GM21737 (cell line): ENCODE results near the gene CSF3R.

Source experiments
- ATAC-seq: cut with Tn5 transposase; IDR thresholded peaks from one replicate; pipeline ENCODE4 v1.9.1; 2021; ENCODE audit warnings: mild to moderate bottlenecking, moderate library complexity; ENCODE audit not compliant: unreplicated experiment

The CSF3R gene

DNA sequence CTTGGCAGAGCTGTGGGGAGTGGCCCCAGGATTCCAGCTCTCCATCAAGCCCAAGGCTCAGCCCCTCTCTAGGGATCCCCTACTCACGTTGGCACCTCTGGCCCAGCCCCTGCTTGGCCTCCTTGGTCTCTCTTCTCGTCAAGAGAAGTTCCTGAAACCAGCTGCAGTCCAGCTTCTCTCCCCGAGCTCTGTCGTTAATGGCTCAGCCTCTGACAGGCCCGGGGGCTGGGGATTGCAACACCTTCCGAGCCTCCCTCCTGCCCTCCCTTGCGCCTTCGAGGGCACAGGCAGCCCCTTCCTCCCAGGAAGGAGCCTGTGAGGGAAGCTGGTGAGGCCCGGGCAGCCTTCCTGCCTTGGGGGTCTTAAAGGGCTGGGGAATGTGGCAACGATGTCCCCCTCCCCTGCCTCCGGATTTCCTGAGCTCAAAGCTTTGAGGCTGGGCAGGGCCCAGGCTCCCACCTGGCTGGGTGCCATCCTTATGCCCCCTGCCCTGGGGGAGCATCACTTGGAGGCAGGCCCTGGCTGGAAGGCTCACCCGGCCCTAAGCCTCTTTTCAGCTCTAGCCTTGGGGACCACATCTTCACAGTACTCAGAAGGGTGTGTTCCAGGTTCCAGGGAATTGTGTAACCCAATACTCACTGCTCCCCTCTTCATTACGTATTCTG, at the start of gene CSF3R:
TSS of gene CSF3R (minus strand) at position 190 of the 665 bp plus-strand sequence. CDS start 3,417 bp downstream, outside the sequence.
- ATAC-seq, result no peak

DNA sequence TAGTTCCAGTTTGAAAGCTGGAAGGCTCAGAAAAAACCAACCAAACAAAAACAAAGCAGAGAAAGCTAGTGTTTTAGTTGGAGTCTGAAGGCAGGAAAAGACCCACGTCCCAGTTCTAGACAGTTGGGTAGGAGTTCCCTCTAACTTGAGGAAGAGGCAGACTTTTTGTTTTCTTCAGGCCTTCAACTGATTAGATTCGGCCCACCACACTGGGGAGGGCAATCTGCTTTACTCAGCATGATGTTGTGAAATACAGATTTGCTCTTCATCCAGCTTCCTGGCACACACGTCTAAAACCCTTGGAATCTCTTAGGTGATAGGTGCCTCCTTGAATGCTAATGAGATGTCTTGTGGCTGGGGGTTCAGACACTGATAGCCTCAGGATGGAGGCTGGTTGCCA, 49.1 kb upstream of the CSF3R start:
- no peak for ATAC-seq

DNA sequence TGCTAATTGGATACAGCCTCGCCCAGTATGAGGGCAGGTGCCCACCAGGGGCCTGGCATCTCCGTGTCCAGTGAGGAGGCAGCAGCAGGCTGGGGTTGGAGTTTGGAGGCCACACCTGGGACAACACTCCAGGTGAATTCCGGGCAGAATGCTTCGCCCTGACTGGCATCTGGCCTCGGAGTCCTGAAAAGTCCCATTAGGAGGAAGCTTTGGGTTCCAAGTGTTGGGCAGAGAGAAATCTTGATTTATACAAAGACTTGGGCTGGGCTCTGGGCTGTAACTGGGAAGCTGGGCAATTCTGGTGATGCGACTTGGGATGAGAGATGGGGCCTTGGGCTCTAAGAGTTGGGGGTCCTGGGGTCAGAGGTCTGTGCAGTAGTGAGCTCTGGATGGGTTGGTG, 48.1 kb upstream of the CSF3R start:
- no peak for ATAC-seq

DNA sequence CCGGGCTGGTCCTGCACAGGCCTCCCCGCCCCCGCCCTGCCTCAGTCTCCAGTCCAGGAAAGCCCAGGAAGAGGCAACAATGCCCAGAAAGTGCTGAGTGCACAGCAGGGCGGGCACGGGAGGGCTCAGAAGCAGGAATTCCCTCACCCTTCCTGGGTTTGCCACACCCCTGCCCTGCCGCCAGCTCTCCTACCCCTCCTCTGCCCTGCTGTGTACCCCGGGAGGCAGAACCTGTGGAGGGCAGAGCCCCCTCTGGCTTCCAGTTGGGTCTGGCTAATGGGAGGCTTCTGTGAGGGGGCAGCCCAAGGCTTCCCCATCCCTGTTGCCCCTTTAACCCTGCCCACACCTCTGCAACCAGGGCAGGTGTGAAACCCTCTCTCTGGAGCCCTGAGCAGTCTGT, 47.5 kb upstream of the CSF3R start:
- no peak for ATAC-seq

DNA sequence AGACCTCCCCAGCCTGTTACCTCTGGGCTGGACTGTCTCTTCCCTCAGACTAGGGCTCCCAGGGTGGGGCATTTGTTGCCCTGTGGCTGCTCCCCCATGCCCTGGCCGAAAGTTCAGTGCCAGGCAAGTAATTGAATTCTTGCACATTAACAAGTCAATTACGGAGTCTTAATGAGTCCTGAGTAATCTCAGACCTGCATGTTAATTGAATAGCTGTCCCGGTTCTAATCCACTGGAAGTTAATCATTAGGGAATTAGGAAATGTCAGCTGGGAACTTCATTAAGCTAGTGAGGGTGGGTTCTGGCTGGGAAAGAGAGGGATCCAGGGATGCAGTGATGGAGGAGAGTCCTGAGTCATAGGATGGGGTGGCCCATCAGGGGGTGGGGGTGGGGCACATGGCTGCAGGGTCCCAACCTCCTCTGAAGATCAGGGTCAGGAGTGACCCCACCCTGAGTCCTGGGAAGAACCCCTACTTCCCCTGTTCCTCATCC, 47.1 kb upstream of the CSF3R start:
- no peak for ATAC-seq

DNA sequence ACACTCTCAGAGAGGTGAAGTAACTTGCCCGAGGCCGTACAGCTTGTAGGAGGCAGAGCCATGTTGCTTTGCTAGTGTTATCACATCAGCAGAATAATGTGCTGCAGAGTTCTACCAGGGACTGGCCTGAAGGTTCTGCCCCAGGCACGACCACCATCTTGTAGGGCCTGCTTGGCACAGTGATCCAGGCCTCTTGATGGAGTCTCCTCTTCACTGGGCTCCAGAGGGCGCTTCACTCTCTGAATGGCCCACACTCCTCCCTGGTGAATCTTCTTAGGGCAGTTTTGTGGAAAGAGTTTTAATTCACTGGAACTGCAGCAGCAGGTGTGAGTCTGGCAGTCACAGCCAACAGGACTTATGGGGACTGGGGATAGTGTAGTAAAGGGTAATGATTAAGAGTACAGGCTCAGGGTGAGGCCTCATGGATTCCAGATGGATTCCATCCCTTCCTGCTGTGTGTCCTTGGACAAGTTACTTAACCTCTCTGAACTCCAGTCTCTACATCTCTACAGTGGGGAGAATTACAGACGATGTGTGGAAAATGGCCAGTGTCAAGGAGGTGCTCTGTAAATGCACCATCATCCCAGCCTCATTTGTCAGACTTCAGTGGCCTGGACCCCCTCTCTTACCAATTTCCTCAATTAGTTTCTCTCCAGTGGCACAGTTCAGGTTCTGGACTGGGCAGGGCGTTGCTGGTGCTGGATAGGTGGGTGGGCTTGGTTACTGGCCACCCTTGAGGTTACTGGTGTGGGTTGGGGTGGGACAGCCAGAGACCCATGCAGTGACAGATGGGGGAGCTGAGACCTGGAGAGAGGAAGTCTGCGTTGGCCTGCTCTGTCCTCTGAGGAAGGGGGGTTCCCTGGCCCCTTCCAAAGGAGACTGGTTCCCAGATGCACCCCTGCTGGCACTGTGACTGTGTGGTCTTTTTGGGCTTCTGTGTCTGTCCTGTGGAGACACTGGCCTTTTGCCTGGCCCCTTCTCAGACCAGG, 45.9 kb upstream of the CSF3R start:
- ATAC-seq, result no peak

DNA sequence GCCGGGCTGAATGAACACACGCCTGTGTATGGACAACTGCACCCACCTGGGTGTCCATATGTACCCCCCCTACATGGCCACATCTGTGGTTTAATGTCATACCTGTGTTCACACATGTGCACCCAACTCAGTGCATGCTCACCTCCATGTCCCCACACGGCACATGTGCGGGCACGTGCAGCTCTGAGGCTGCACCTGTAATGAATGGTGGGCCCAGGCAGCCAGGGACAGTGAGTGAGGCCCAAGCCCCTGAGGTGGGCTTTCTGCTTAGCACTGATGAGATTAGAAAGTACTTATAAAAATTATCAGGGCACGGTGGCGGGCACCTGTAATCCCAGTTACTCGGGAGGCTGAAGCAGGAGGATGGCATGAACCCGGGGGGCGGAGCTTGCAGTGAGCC, 42.5 kb upstream of the CSF3R start:
- no peak for ATAC-seq

DNA sequence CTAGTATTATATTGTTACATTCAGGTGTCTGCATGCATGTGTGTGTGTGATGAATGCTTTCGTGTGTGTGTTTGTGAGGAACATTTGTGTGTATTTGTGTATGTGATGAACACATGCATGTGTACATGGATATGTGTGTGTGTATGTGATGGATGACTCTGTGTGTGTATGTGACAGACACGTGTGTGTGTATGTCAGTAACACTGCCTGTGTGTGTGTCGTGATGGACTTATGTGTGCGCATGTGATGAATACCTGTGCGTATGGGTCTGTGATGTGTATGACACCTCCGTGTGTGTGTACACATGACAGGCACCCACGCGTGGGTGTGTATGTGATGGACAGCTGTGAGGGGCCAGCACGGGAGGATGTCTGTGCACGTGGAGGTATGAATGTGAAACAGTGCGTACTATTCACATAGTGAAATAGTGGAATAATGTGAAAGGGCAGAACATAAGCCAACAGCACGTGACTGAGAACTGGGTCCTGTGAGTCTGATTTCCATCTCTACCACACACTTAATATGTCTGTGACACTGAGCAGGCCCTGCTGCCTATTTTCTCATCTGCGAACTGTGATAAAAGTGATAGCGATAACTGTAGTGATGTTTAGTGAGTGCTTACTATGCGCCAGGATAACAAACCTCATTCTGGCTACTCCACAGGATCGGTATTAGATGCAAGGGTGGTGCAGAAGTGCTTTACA, 41.8 kb upstream of the CSF3R start:
- no peak for ATAC-seq

DNA sequence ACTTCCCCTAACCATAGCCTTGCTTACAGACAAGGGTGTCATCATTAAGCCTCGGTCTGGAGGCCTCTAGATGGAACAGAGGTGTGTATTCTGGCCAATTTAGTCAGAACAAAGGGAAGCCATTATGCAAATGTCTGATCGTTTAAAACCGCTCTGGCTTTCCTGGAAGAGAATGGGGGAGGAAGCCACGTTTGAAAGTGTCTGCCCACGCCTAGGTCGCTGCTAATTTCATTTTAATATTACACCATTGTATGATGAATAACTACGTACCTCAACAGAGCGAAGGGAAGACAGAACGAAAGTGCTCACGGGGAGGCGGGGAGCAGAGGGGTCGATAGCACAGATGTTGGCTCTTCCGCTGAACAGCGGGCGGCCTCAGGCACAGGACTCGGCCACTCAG, 41.1 kb upstream of the CSF3R start:
- ATAC-seq, result no peak

DNA sequence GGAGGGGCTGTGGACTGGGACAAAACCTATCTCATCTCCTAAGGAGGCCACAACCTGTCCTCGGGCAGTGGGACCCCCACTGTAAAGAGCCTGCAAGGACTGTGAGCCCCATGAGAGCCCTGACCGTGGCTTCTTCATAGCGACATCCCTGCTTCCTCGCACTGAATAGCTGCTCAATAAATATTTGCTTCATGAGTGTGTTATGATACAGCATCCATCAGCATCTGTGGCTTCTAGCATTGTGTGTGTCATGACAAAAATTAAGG, 40.5 kb upstream of the CSF3R start:
- no peak for ATAC-seq

DNA sequence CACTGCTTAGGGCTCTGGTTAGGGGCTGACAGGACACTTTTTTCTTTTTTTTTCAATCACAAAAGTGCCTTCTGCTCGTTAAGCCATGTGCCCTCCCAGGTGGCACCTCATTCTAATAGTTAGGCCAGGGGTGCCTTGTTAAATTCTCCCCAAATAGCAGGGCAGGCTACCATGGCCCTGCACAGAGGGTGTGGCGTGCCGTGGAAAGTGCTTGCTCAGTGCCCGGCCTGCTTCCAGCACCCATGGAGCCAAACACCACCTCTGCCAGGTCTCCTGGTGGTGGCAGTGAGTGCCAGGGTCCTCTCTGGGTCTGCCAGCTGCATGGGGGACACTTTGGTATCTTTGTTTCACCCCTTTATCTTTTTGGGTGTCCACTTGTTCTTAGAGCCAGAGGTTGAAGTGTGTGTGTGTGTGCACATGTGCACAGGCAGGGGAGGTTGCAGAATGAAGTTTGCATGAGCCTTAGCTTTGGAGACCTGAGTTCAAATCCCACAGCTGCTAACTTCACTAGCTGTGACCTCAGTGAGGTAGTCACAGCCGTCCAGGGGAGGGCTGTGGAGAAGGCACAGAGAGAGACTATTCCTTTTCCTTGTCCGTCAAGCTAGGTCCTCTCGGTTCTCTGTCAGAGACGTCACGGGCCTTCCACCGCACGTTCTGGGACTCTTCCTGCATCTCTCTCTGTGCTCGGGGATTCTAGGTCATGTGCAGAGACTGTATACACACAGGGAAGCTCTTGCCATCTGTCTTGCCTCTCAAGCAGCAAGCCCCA, 39.9 kb upstream of the CSF3R start:
- ATAC-seq, result no peak

DNA sequence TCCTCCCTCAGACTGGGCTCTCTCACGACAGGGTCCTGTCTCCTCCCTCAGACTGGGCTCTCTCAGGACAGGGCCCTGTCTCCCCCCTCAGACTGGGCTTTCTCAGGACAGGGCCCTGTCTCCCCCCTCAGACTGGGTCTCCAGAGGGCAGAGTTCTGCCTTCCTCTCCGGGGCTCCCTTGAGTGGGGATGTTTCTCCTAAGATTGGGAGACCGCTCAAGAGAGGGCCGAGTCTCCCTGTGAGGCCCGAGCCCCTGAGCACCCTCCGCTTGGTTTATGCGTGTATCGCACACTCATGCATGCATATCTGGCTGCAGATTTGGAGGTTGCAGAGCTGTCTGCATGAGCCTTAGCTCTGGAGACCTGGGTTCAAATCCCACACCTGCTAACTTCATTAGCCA, 39.3 kb upstream of the CSF3R start:
- no peak for ATAC-seq

DNA sequence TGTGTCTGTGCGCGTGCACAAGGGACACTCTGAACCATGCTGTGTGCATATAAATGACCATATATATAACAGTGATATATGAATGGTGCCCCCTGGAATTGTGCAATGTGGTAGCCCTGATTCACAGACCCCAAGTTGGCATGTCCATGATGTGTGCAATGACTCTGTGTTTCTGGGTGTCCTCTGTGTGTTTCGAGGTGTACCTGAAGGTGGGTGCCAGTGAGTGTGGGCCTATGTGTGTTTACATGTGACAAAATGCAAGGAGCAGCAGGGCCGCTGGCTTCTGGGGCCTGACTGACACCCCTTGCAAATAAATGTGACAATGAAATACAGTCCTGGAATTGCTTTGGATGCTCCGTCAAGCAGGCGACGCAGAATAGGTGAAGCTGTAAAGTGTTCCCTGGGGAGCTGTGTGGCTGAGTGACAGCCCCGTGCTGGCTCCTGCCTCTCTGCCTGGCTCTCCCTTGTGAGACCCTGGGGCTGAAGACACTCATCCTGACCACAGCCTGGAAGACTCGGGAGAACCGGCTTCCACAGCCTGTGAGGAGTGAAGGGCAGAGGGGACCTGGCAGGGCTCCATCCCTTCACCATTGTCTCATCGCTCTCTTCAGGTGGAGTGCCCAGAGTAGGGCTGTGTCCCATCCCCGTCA, 38.2 kb upstream of the CSF3R start:
- no peak for ATAC-seq

DNA sequence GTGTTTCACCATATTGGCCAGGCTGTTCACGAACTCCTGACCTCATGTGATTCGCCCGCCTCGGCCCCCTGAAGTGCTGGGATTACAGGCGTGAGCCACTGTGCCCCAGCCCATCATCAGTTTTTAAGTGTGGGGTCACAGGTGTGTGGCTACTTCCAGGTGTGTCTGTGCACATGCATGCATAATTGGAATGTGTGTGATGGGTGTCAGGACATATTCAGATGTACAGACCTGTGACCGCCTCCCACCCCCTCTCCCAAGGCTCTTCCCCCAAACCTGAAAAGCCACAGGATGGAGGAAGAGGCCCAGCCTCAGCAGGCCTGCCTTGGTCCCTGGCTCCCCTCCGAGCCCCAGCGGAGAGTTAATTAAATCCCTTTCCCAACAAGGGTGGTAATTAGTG, 37.3 kb upstream of the CSF3R start:
- ATAC-seq, result no peak

DNA sequence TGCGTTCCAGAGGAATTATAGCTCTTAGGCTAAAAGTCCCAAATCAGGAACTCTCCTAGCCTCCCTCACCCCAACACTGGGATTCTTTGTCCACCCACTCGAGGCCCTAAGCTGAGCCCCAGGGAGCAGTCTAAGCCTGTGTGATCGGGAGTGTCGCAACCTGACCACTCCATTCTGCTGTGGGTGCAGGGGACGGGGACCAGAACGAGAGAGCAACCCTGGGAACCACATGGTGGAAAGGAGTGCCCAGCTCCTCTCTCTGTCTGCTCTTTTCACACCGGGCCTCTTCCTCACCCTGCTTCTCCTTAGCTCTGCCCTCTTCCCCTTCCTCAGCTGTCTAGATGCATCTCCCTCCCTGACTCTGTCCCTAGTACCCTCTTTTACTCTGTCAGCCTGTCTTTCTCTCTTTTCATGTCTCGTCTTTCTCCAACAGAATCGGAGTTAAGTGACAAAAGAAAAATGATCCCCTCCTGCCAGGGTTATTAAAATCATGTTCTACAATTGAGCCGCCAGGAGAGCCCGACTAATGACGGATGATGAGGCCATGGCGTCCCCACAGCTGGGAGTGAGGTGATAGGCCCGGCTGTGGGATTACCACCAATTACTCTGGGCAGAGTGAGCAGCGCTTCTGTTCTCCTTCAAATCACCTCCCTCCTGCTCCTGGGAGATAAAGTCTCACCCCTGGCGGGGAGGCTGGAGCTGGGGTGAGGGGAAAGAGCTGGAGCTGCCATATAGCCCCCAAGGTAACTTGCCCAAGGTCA, 34.5 kb upstream of the CSF3R start:
- ATAC-seq, result no peak

DNA sequence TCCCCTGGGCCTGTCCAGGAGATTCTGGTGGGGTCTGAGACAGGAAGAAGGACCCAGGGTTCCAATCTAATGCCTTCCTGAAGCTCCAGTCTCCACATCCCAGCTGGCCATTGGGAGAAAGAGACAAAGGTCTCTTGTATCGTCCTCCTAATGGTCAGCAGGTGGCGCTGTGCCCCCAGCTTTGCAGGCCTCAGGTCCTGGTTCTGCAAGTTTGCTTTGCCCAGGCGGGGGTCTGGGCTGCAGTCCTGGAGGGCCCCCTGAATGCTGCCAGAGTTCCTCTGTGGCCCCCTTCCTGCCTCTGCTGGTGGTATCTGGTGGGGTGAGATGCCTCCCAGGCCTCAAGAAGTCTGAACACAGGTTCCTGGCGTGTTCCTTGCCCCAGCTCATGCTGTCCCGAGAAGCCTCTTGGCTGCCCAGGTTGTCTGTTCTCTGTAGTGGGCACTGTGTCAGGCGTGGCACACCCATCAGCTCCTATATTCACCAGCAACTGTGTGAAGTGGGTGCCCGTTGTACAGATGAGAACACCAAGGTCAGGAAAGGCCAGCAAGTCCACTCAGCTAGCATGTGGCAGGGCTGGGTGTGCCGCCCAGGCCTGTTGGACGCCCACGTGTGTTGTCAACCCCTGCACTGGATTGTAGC, 33.8 kb upstream of the CSF3R start:
- ATAC-seq, result no peak

DNA sequence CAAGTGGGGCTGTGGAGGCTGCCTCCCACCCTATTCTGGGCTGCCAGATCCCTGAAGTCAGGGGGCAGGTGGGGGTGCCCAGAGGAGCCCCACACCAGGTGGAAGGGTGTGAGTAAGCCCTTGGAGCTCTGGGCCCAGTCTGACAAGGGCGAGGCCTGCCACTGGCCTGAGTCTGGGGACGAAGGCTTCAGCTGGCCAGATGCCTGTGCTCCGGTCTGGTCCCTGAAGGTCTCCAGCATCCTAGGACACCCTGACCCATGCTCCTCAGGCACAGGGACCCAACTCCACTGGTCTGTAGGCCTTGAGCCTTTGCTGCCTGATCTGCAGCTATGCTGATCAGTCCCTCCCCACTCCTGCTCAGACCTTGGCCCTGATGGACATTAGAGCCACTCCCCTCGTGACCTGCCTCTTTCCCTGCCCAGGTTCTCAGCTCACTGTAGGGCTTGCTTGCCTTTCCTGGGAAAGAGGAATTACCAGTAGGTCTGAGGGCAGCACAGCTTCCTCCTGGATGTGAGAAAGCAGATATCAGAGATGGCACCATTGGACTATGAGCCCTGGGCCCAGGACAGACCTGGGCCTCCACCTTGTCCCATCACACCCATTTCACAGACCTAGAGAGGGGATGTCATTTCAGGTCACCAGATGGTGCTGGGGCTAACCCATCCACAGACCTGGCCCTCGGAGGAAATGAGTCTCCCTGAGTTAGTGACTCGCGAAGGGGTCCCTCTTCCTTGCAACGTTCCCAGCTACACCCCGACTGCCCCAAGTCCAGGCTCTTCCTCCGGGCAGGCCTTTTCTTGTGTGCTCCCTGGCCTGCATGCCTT, 32.8 kb upstream of the CSF3R start:
- ATAC-seq, result no peak

DNA sequence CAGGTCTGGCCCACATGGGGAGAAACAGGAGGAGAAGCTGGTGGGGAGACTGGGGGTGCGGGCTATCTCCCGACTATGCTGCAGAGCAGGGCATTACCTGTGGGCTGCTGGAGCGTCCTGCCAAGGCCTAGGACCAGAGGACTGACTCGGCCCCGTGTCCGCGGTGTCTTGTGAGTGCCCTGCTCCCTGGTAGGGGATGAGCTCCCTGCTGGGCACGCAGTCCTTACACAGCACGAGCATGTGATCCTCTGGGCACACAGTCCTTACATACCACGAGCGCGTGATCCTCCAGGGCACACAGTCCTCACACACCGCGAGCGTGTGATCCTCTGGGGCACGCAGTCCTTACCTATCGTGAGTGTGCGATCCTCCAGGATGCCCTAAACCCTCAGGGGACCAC, 31.8 kb upstream of the CSF3R start:
- no peak for ATAC-seq
